ENCODE data around the gene FAM110C. TPM values are rescaled to one million over a fixed set of nuclear protein-coding genes. Genes with fewer than 3 reads are reported as not detected.
"Not testable (repeated sequence)": the region's sequence is repeated elsewhere in the genome, so short reads cannot be mapped to it uniquely, and the experiment has no call there.

The FAM110C gene
- total RNA-seq, 1 donor: not detected

DNA sequence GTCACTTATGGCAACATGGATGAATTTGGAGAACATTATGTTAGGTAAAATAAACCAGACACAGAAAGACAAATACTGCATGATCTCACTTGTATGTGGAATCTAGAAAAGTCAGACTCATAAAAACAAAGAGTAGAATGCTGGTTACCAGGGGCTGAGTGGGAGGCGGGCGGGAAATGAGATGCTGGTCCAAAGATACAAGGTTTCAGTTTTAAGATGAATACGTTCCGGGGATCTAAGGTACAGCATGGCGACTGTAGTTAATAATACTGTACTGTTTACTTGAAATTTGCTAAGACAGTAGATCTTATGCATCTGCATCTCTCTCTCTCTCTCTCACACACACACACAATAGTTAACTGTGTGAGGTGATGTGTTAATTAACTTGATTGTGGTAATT is 14.2 kb downstream of the FAM110C start:
- TF ChIP-seq, protein P1, sequence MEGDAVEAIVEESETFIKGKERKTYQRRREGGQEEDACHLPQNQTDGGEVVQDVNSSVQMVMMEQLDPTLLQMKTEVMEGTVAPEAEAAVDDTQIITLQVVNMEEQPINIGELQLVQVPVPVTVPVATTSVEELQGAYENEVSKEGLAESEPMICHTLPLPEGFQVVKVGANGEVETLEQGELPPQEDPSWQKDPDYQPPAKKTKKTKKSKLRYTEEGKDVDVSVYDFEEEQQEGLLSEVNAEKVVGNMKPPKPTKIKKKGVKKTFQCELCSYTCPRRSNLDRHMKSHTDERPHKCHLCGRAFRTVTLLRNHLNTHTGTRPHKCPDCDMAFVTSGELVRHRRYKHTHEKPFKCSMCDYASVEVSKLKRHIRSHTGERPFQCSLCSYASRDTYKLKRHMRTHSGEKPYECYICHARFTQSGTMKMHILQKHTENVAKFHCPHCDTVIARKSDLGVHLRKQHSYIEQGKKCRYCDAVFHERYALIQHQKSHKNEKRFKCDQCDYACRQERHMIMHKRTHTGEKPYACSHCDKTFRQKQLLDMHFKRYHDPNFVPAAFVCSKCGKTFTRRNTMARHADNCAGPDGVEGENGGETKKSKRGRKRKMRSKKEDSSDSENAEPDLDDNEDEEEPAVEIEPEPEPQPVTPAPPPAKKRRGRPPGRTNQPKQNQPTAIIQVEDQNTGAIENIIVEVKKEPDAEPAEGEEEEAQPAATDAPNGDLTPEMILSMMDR (IDR thresholded peaks at IDR 0.05; ENCODE audit: insufficient read depth, low read depth, low read length): no peak
- H3K4me3 ChIP-seq (ENCODE audit: low read depth, low read length): no peak overlapping the region
- DNase-seq (ENCODE audit: low read depth): no peak

- H3K4me3 ChIP-seq (ENCODE audit: low read depth, low read length): no peak overlapping the region
- TF ChIP-seq, protein P1 (IDR thresholded peaks at IDR 0.05; ENCODE audit: insufficient read depth, low read depth, low read length): no peak
- no peak for DNase-seq (ENCODE audit: low read depth)
Measured at GRCh38 chr2:29253-29652, 17.1 kb downstream of the FAM110C start.

DNA sequence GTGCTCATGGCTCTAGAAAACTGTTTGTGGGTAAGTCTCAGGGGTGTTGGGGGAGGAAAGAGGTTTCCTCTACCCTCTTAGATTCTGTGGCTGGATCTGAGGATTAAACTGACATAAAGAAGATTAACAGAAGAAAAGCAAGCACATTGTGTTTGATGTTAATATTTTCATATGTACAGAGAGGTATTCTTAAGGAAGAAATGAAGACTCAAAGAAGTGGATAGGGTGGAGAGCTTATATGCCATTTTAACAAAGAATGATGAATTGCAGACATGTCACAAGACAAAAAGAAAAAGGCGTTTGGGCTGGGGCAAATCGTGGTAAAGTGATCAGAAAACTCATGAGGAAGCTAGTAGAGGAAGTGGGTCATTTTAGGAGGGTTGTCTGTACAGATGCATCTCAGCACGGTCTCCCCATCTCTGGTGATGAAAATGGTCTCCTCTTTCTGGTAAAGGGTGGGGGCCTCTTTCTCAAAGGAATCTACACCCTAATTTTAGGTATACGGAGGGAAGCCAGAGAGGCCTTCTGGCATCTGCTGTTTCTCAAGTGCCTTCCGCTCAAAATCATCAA is 17.8 kb downstream of the FAM110C start:
- H3K4me3 ChIP-seq (ENCODE audit: low read depth, low read length): no peak overlapping the region
- TF ChIP-seq, protein P1 (IDR thresholded peaks at IDR 0.05; ENCODE audit: insufficient read depth, low read depth, low read length): no peak
- no peak for DNase-seq (ENCODE audit: low read depth)

GRCh38 chr2:26891-27290 is 19.4 kb downstream of the FAM110C start:
- TF ChIP-seq, protein P1 (IDR thresholded peaks at IDR 0.05; ENCODE audit: insufficient read depth, low read depth, low read length): no peak
- no peak for DNase-seq (ENCODE audit: low read depth)
- no peak overlapping the region for H3K4me3 ChIP-seq (ENCODE audit: low read depth, low read length)

GRCh38 chr2:25543-25942 is 20.8 kb downstream of the FAM110C start:
- TF ChIP-seq, protein P1 (IDR thresholded peaks at IDR 0.05; ENCODE audit: insufficient read depth, low read depth, low read length): no peak
- no peak for DNase-seq (ENCODE audit: low read depth)
- H3K4me3 ChIP-seq (ENCODE audit: low read depth, low read length): no peak overlapping the region

DNA sequence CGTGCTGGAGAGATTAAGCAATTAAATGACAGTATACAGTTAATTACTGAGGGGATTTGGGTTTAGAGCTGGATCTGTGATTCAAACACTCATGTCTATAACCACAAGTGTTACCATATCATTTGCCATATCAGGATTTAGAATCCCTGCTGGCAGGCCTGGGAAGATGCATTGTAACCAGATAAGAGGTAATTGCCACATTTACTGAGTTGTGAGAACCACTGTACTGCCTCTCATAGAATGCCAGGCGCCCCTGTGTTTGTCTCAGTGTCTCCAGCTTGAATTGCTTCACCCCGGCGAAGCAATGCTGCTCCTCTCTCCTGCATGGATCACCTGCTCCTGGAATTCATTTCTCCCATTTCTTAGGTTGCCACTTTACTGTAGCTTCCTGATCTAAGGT is 21.7 kb downstream of the FAM110C start:
- not testable (repeated sequence) for H3K4me3 ChIP-seq (ENCODE audit: low read depth, low read length); DNase-seq (ENCODE audit: low read depth)

GRCh38 chr2:24107-24506 is 22.2 kb downstream of the FAM110C start:
- TF ChIP-seq, protein P1 (IDR thresholded peaks at IDR 0.05; ENCODE audit: insufficient read depth, low read depth, low read length): no peak
- H3K4me3 ChIP-seq (ENCODE audit: low read depth, low read length): no peak overlapping the region
- no peak for DNase-seq (ENCODE audit: low read depth)
